HG03108 (cell line): ENCODE measurements around the gene JDP2.

Experiments
- ATAC-seq: cut with Tn5 transposase; IDR thresholded peaks from one replicate; pipeline ENCODE4 v1.9.1; 2021; ENCODE audit warnings: moderate library complexity; ENCODE audit not compliant: unreplicated experiment

Gene JDP2

GRCh38 chr14:75409316-75410205, 18.3 kb upstream of the JDP2 start:
- no peak for ATAC-seq

GRCh38 chr14:75411214-75411540, 16.6 kb upstream of the JDP2 start:
- ATAC-seq: no peak

GRCh38 chr14:75413013-75413412, 14.8 kb upstream of the JDP2 start:
- no peak for ATAC-seq

GRCh38 chr14:75417674-75418073, 10.1 kb upstream of the JDP2 start:
- ATAC-seq: no peak

- peak; percentile 64 for ATAC-seq
Measured at GRCh38 chr14:75418850-75419768, 8.7 kb upstream of the JDP2 start.

- no peak for ATAC-seq
Measured at GRCh38 chr14:75422169-75422568, 5.7 kb upstream of the JDP2 start.

GRCh38 chr14:75424496-75424895, 3.3 kb upstream of the JDP2 start:
- no peak for ATAC-seq

- ATAC-seq: no peak
Measured at GRCh38 chr14:75425446-75425845, 2.4 kb upstream of the JDP2 start.

- ATAC-seq: peak; percentile 71
Measured at GRCh38 chr14:75426332-75427125, 1.3 kb upstream of the JDP2 start.

GRCh38 chr14:75427126-75427481, 718 bp upstream of the JDP2 start:
- no peak for ATAC-seq

GRCh38 chr14:75428230-75429104, 645 bp downstream of the JDP2 start:
- ATAC-seq: no peak

- no peak for ATAC-seq
Measured at GRCh38 chr14:75429562-75429961, 1.7 kb downstream of the JDP2 start.

- no peak for ATAC-seq
Measured at GRCh38 chr14:75430116-75430515, 2.3 kb downstream of the JDP2 start.

GRCh38 chr14:75430526-75430925, 2.7 kb downstream of the JDP2 start:
- no peak for ATAC-seq

GRCh38 chr14:75430976-75431375, 3.2 kb downstream of the JDP2 start:
- ATAC-seq: no peak

GRCh38 chr14:75431827-75432226, 4.0 kb downstream of the JDP2 start:
- ATAC-seq: no peak

- no peak for ATAC-seq
Measured at GRCh38 chr14:75432411-75432810, 4.6 kb downstream of the JDP2 start.

GRCh38 chr14:75433631-75434071, 5.8 kb downstream of the JDP2 start:
- no peak for ATAC-seq

- ATAC-seq: no peak
Measured at GRCh38 chr14:75434138-75434889, 6.5 kb downstream of the JDP2 start.

GRCh38 chr14:75434890-75435248, 7.0 kb downstream of the JDP2 start:
- ATAC-seq: no peak
